GM20000 (cell line): ENCODE data around the gene ABL1.

ENCODE experiments used
- DNase-seq: peaks from one replicate; pipeline ENCODE4 v3.0.0; 2012; ENCODE audit warnings: low spot score
- TF ChIP-seq, protein P1 (sequence below): IDR thresholded peaks from 2 replicates; pipeline ENCODE4 v1.5.1; 2012; ENCODE audit warnings: mild to moderate bottlenecking, control low read depth; ENCODE audit errors: extremely low read depth, missing control alignments

Gene ABL1

DNA sequence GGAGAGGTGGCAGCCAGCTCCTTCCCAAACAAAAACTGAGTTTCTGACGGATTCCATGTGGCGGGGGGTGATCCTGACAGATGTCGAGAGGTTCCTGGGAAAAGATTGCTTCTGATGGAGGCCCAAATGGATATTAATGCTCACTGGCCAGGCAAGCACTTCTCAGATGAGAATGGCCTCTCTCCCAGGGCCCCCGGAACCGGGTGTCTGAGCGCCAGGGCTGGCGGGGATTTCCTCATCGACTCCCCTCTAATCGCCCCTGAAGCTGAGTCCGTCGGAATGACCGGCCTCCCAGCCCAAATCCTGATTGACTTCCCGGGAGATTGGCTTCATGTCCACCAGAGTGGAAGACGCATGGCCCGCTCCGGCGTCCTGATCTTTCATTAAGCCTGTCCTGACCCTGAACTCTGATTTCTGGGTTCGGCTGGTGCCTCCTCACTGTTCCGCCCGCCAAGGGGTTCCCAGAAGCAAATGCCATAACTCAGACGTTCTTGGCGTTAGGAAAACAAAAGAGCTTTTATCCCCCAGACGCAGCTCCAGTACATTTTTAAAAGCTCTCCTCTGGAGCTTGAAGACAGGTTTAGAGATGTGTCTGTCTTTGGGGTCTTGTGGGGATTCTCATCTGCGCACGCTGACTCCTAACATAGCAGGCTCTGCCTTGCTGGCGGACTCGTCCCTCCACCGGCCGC, 86.4 kb downstream of the ABL1 start:
- TF ChIP-seq, protein P1, sequence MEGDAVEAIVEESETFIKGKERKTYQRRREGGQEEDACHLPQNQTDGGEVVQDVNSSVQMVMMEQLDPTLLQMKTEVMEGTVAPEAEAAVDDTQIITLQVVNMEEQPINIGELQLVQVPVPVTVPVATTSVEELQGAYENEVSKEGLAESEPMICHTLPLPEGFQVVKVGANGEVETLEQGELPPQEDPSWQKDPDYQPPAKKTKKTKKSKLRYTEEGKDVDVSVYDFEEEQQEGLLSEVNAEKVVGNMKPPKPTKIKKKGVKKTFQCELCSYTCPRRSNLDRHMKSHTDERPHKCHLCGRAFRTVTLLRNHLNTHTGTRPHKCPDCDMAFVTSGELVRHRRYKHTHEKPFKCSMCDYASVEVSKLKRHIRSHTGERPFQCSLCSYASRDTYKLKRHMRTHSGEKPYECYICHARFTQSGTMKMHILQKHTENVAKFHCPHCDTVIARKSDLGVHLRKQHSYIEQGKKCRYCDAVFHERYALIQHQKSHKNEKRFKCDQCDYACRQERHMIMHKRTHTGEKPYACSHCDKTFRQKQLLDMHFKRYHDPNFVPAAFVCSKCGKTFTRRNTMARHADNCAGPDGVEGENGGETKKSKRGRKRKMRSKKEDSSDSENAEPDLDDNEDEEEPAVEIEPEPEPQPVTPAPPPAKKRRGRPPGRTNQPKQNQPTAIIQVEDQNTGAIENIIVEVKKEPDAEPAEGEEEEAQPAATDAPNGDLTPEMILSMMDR: no peak
- no peak for DNase-seq

GRCh38 chr9:130921989-130922892, 87.2 kb downstream of the ABL1 start:
- TF ChIP-seq, protein P1: no peak
- no peak for DNase-seq

- TF ChIP-seq, protein P1: no peak
Measured at GRCh38 chr9:130922893-130923610, 88.0 kb downstream of the ABL1 start.

GRCh38 chr9:130923611-130924447, 88.8 kb downstream of the ABL1 start:
- TF ChIP-seq, protein P1: no peak
- no peak for DNase-seq

More at GRCh38 chr9:130922893-130923610, 88.0 kb downstream of the ABL1 start:
- DNase-seq: no peak

- TF ChIP-seq, protein P1: no peak
- no peak for DNase-seq
Measured at GRCh38 chr9:130924448-130924788, 89.4 kb downstream of the ABL1 start.

GRCh38 chr9:130925050-130925678, 90.1 kb downstream of the ABL1 start:
- TF ChIP-seq, protein P1: no peak
- no peak for DNase-seq
